Coronary artery (tissue), 2 donors: ENCODE measurements around the gene TRIM15.

Source experiments
- DNase-seq: peaks from one replicate; pipeline ENCODE4 v3.0.0-alpha.2; 2017; ENCODE audit warnings: low spot score
- H3K27ac ChIP-seq, 2 donors: fragments of 200-600 bp; sonication (generic); one replicate each; pipeline ENCODE4 v1.5.1; 2016 to 2019
- H3K4me3 ChIP-seq: fragments of 200-600 bp; sonication (generic); 2 replicates; pipeline ENCODE4 v1.5.1; 2016; ENCODE audit warnings: mild to moderate bottlenecking, moderate library complexity
- TF ChIP-seq, protein P1 (sequence below): fragments of 200-600 bp; sonication (generic); IDR thresholded peaks from one replicate; pipeline ENCODE4 v1.5.1; 2019; ENCODE audit warnings: antibody characterized with exemption

Gene TRIM15

DNA sequence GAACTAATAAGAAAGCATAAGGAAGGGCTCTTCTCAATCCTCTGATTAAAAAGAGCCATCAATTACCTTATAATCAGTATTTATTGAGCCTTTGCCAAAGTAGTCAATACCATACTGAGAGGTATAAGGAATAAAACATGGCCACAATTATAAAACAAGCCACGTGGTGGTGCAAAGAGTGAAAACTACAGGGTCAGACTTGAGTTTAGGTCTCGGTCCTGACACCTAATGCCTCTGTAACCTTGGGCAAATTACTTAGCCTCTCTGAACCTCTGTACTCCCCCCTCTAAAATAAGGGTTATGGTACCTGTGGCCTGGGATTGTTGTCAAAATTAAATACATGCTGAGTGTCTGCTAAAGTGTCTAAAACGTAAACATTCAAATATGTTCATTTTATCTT lies 14.1 kb upstream of the TRIM15 start:
- no peak overlapping the region for H3K4me3 ChIP-seq
- no peak for DNase-seq
- TF ChIP-seq, protein P1, sequence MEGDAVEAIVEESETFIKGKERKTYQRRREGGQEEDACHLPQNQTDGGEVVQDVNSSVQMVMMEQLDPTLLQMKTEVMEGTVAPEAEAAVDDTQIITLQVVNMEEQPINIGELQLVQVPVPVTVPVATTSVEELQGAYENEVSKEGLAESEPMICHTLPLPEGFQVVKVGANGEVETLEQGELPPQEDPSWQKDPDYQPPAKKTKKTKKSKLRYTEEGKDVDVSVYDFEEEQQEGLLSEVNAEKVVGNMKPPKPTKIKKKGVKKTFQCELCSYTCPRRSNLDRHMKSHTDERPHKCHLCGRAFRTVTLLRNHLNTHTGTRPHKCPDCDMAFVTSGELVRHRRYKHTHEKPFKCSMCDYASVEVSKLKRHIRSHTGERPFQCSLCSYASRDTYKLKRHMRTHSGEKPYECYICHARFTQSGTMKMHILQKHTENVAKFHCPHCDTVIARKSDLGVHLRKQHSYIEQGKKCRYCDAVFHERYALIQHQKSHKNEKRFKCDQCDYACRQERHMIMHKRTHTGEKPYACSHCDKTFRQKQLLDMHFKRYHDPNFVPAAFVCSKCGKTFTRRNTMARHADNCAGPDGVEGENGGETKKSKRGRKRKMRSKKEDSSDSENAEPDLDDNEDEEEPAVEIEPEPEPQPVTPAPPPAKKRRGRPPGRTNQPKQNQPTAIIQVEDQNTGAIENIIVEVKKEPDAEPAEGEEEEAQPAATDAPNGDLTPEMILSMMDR = no peak
- no peak overlapping the region for H3K27ac ChIP-seq

GRCh38 chr6:30149858-30150550 lies 13.3 kb upstream of the TRIM15 start:
- TF ChIP-seq, protein P1 = no peak
- no peak overlapping the region for H3K27ac ChIP-seq
- no peak overlapping the region for H3K4me3 ChIP-seq
- no peak for DNase-seq

GRCh38 chr6:30150671-30151395 lies 12.5 kb upstream of the TRIM15 start:
- Histone ChIP-seq H3K4me3 (no peak overlapping the region), H3K27ac (no peak overlapping the region)
- TF ChIP-seq, protein P1 = no peak
- no peak for DNase-seq

GRCh38 chr6:30151580-30151979 lies 11.8 kb upstream of the TRIM15 start:
- Histone ChIP-seq H3K27ac (no peak overlapping the region), H3K4me3 (no peak overlapping the region)
- TF ChIP-seq, protein P1 = no peak
- DNase-seq = no peak

DNA sequence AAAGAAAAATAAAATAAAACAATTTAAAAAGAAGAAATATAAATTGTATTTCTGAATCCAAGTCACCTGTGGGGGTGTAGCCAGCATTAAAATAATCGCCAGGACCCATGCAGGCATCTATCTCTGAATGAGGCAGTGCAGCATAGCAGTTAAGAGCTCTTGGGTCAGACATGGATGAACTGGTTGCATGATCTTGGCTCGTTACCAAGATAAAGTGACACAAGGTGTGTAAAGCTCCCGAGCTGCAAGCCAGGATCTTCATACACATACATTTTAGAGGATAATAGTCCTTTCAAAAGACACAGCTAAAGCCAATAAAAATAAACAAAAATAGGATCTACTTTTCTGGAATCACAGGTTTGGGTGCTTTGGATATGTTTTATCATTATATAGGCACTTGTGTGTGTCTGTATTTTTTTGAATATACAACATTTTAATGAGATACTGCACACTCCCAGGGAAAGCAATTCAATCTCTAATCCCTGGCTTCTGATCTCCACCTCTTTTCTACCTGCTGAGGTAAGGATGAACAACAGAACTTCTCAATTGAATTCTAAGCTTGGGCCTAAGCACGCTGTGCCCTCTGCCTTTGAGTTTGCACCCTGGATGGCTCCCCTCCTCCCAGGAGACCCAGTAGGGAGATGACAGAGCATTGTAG lies 11.2 kb upstream of the TRIM15 start:
- TF ChIP-seq, protein P1 = no peak
- no peak overlapping the region for H3K4me3 ChIP-seq
- DNase-seq = no peak
- no peak overlapping the region for H3K27ac ChIP-seq

GRCh38 chr6:30152910-30153610 lies 10.3 kb upstream of the TRIM15 start:
- H3K27ac ChIP-seq = no peak overlapping the region
- H3K4me3 ChIP-seq = no peak overlapping the region
- no peak for DNase-seq
- TF ChIP-seq, protein P1 = no peak
